K562 (cell line): ENCODE data around the gene EVI5L. TPM values are rescaled to one million over a fixed set of nuclear protein-coding genes. Genes with fewer than 3 reads are reported as not detected.

Source experiments
- EP300 ChIP-seq: IDR thresholded peaks from 2 replicates; pipeline ENCODE4 v1.6.1; 2012; ENCODE audit warnings: low read length, improper control_type of control experiment
- FIP1L1 ChIP-seq: fragments of 200-400 bp; formaldehyde crosslinking; IDR thresholded peaks from 2 replicates; pipeline ENCODE4 v1.6.1; 2018; ENCODE audit warnings: mild to moderate bottlenecking, low read depth, low read length; ENCODE audit not compliant: poor library complexity, severe bottlenecking
- HNRNPK ChIP-seq: fragments of 200-400 bp; formaldehyde crosslinking; IDR thresholded peaks from one replicate; pipeline ENCODE4 v1.6.1; 2018; ENCODE audit warnings: mild to moderate bottlenecking, low read depth, low read length; ENCODE audit not compliant: poor library complexity, severe bottlenecking
- HNRNPL ChIP-seq: fragments of 200-400 bp; formaldehyde crosslinking; IDR thresholded peaks from 2 replicates; pipeline ENCODE4 v1.6.1; 2017; ENCODE audit warnings: low read depth, mild to moderate bottlenecking, low read length
- KLF13 ChIP-seq: fragments of 450-650 bp; IDR thresholded peaks from 2 replicates; pipeline ENCODE4 v1.6.1; 2016; ENCODE audit warnings: missing genetic modification characterization, low read depth, mild to moderate bottlenecking, missing compliant biosample characterization, moderate library complexity, borderline replicate concordance
- PRDM10 ChIP-seq: fragments of 450-650 bp; IDR thresholded peaks from 2 replicates; pipeline ENCODE4 v1.6.1; 2018; ENCODE audit not compliant: partially characterized antibody
- PRMT5 ChIP-seq: sonication (generic); formaldehyde crosslinking; IDR thresholded peaks from 2 replicates; pipeline ENCODE4 v1.5.0; 2020; ENCODE audit warnings: missing genetic modification reagents
- RBM14 ChIP-seq: fragments of 200-400 bp; formaldehyde crosslinking; IDR thresholded peaks from 2 replicates; pipeline ENCODE4 v1.6.1; 2018; ENCODE audit warnings: low read depth, mild to moderate bottlenecking, low read length, moderate library complexity, borderline replicate concordance; ENCODE audit not compliant: insufficient read depth
- REST ChIP-seq, 2 experiments: fragments of 450-650 bp; formaldehyde crosslinking in 1 of 2; IDR thresholded peaks; 2 replicates each; pipeline versions ENCODE4 v1.4.0 to v1.6.1; 2014 to 2020; ENCODE audit warnings: mild to moderate bottlenecking in 2 of 2, borderline replicate concordance in 1 of 2, low read depth in 1 of 2
- ZBTB1 ChIP-seq: sonication (generic); formaldehyde crosslinking; IDR thresholded peaks from 2 replicates; pipeline ENCODE4 v1.8.1; 2023; ENCODE audit warnings: missing genetic modification reagents, low read depth, mild to moderate bottlenecking, borderline replicate concordance
- ZNF655 ChIP-seq: fragments of 250-450 bp; sonication (Bioruptor Pico); IDR thresholded peaks from 2 replicates; pipeline ENCODE4 v1.5.0; 2021
- polyA plus RNA-seq, 8 experiments: library from polyadenylated mRNA; depleted of rRNA in 4 of 8; stranded (reverse) in 5 of 8; unstranded in 3 of 8; fragments of >200 nt; fragmentation: Nextera tagmentation in 2 of 8; fragmentation: Illumina TruSeq in 1 of 8; extraction: Ambion mirVana in 2 of 8; extraction: Trizol in 1 of 8; gene quantifications; 2 replicates each; pipeline versions ENCODE4 v1.2.1 to v1.2.3, GENCODE V29; 2011 to 2014; ENCODE audit warnings: inconsistent platforms in 1 of 8, missing spikeins in 1 of 8
- total RNA-seq, 7 experiments: library from RNA; depleted of rRNA in 6 of 7; stranded (reverse); fragments of >200 nt in 6 of 7; fragmentation: Illumina TruSeq in 2 of 7; extraction: Trizol in 2 of 7; gene quantifications; 2 replicates each; pipeline versions ENCODE4 v1.2.1 to v1.2.3, GENCODE V29; 2011 to 2021; ENCODE audit warnings: low replicate concordance in 1 of 7

The EVI5L gene
- total and polyA plus RNA-seq, 9 of the 15 experiments (the other 6 are each of a cell fraction or from before 2014, with no cell fraction given), result 0.69 to 1.8 (median 1.2) TPM; not detected in 2

DNA sequence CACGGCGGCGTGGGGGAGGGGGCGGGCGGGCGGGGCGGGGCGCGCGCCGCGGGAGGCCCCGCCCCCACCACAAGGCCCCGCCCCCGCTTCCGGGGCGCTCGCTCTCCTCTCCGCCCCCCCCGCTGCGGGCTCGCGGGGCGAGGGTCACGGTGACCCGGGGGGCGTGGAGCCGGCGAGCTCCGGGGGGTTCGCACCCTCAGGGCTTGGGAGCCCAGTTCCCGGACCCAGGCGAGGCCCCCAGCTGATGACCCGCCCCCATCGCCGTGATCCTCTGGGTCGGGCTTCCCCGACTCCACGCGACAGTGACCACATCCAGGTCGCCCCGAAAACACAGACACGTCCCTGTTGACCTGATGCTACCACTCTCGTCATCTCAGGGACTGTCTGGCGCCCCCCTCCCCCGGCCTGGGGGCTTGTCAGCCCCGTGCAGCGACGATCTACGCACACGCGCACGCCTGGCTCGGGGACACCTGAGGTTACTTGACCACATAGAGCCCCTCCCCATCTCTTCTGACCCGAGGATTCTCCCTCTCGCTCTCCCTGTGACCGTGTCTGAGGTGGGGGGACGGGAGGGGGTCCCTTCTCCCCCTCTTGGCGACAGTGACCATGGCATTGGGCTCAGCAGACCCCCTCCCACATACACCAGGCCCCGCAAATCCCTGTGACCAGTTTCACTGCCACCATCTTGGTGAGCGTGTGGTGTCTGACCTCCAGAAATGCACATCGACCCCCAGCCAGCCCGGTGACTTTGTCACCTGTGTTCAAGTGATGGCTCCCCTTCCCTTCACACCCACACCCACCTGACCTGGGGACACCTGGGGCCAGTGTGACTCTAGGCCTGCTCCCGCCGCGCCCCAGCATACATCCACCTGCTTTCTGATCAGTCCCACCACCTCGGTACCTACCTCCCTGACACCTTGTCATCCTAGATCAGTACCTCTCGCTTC lies 74.3 kb downstream of the EVI5L start (continued):
- TF ChIP-seq PRDM10 (no peak), FIP1L1 (no peak), ZBTB1 (CRISPR knock-in tag) (0 out of 2 replicates have a peak, but pooled peaks have one; percentile 45), EP300 (no peak), PRMT5 (CRISPR knock-in tag) (no peak), HNRNPL (no peak), HNRNPK (no peak), KLF13 (peak; percentile 35; the same call in 1 of the 2 replicates), ZNF655 (CRISPR knock-in tag) (no peak), REST (IDR thresholded peaks at IDR 0.05; ENCODE audit: borderline replicate concordance) (no peak), REST (CRISPR knock-in tag; IDR thresholded peaks at IDR 0.05; ENCODE audit: low read depth) (no peak), RBM14 (0 out of 2 replicates have a peak, but pooled peaks have one; percentile 45)
